CD4-positive, alpha-beta T cell treated with Interleukin-15 for 1 hour (primary cell): ENCODE measurements around the gene CERS1.
"Not testable (repeated sequence)": the region's sequence is repeated elsewhere in the genome, so short reads cannot be mapped to it uniquely, and the experiment has no call there.

ENCODE experiments used
- DNase-seq: peaks from one replicate; pipeline ENCODE4 v3.0.0-alpha.2; 2020

Gene CERS1

DNA sequence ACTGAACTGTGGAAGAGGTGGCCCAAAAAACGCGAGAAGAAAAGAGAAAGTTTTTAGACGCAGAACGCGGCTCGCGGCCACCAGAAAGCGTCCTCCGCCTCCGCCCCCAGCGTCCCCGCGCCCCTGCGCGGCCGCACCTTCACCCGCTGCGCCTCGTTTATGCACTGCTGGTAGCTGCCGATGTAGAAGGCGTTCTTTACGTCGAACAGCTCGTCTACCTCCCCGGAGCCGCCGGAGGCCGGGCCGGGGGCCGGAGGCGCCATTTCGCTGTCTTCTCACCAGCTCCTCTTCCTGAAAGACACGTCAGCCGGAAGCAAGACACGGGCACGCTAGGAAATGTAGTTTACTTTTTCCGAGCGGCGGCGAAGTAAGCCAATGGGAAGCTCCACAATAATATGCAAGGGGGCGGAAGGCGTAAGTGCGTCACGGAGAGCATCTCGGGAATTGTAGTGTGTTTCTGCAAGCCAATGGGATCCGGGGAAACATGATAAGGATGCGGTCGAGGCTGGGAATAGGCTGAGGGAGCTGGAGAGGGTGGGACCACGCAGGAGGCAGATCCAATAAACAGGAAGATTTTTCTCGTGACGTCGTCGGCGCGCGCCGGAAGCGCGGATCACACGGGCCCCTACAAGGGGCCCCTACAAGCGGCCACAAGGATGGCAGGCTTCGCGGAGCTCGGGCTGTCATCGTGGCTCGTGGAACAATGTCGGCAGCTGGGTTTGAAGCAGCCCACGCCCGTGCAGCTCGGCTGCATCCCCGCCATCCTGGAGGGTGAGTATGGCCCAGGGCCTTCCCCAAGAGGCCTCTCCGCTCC, 23.3 kb upstream of the CERS1 start, which contains the start of the genes COPE and DDX49:
COPE (minus strand) TSS at position 302 of the 814 bp plus-strand sequence; CDS start at position 263, 39 bp downstream.
DDX49 (plus strand) TSS at position 630 of the 814 bp plus-strand sequence; CDS start at position 657, 27 bp downstream.
- DNase-seq: peak; percentile 99

DNA sequence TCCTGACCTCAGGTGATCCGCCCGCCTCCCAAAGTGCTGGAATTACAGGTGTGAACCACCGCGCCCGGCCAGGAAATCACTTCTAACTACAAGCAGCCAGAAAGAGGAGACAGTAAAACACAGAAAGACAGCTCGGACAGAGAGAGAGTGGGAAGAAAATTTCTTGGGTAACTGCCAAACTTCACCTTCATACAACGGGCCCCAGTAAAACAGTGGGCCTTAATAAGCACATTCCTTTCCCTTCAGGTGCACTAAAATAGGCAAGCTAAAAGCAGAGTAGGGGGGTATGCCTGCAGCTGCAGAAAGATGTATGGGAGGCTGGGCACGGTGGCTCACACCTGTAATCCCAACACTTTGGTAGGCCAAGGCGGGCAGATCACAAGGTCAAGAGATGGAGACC, 21.6 kb upstream of the CERS1 start:
- not testable (repeated sequence) for DNase-seq

DNA sequence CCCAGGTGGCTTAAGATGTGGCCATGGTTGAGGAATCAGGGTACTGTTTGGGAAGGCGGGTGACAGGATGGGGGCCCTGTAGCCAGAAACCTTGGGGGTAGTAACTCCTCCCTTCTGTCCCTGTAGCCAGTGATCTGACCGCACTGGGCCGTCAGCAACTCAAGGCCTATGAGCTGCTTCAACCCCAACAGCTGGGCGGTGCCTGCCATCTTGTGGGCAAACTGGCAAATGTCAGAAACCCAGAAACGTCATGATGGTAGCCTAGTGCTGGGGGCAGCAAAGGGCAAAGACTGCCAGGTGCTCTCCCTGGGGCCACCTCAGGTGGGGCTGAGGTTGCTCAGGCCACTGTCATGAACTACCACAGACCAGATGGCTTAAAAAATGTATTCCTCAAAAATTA, 19.7 kb upstream of the CERS1 start:
- peak; percentile 39 for DNase-seq

DNA sequence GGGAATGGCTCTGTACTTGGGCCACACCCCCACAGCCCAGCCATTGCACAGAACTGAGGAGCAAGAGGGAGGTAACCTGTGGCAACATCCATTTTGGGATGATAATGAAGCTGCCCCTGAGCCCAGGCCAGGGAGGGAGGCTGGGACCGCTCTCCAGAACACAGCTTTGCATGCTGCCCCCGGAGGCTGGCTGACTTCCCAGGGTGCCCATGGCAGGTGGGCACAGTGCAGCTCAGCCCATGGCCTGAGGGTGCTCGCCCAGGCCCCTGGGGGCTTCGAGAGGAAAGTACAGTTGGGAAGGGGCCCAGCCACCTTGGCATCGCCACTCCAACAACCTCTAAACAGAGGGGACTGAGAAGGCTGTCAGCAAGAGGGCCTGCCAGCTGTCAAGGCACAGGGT, 17.5 kb upstream of the CERS1 start:
- DNase-seq: no peak

DNA sequence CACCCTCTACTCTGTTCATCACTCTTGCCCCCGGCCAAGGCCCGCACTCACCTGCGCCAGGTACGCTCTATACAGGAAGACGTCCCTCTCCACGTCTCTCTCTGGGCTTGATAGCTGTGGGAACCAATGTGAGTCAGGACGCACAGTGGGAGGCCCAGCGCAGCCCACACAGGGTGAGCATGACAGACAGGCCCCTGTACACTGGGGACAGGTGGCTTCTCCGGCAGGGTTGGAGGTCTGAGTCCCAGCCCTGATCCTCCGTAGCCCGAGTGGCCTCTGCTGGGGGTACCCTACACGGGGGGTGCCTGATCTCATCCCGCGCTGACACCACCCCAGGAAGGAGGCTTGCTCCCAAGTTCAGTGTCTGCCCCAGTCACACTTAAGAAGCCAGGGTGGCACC, 17.0 kb upstream of the CERS1 start:
- DNase-seq: no peak

DNA sequence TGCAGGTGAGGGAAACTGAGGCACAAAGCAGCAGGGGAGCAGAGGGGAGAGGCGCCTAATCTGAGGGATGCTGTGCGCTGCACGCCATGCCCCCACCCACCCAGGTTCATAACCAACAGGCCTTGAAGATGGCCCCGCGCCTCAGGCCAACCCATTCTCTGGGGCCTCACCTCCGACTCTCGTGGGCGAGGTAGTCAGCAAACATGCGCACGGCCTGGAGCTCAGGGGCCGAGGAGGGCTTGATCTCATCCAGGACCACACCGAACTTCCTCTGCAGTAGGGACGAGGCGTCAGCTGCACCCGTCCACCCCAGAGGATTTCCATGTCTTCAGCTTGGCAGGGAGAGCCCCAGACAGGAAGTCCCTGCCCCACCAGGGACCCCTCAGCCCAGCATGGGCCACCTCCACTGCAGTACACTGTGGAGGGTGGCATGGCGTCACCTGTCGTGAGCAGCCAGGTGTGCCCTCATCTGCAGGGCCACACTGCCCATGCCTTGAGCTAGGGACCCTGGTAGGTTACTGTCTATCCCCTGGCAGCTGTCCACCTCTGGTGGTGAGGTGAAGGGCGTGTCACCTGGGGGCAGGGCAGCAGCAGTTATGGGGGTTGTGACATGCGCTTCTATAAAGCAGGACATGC, 15.0 kb upstream of the CERS1 start:
- no peak for DNase-seq

DNA sequence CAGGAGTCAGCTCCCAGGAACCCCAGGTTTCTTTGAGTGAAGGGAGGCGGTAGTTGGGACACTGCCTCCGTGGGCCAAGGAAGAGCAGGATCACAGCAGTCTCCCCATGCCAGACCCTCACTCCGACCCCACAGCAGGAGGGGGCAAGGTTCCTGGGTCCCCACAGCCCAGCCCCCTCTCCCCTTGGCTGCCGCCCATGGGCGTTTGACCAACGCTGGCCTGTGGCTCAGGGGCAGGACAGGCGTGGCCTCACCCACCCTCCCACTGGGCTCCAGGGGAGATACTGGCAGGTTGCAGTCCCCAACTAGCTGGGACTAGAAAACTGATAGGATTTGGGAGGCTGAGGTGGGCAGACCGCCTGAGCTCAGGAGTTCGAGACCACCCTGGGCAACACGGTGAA, 14.1 kb upstream of the CERS1 start:
- DNase-seq: no peak

DNA sequence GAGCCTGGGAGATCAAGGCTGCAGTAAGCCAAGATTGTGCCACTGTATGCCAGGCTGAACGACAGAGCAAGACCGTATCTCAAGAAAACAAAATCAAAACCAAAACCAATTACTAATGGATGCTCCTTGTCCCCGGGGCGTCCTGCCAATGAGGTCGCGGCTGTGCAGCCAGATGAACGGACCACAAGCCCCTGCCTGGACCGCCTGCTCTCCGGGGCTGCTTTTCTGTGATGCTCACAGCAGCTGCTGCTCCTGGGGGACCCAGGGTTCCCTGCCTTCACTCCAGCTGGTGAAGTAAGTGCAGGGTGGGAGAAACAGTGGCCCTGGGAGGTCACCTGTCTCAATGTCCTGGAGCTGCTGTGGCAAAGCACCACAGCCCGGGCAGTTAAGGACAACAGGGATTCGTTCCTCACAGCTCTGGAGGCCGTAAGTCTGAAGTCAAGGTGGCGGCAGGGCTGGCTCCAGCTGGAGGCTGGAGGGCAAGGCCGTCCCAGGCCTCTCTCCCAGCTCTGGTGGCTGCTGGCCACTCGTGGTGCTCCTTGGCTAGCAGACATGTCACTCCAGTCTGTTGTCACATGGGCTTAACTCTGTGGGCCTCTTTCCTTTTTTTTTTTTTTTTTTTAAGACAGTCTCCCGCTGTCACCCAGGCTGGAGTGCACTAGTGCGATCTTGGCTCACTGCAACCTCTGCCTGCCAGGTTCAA, 13.1 kb upstream of the CERS1 start:
- no peak for DNase-seq

DNA sequence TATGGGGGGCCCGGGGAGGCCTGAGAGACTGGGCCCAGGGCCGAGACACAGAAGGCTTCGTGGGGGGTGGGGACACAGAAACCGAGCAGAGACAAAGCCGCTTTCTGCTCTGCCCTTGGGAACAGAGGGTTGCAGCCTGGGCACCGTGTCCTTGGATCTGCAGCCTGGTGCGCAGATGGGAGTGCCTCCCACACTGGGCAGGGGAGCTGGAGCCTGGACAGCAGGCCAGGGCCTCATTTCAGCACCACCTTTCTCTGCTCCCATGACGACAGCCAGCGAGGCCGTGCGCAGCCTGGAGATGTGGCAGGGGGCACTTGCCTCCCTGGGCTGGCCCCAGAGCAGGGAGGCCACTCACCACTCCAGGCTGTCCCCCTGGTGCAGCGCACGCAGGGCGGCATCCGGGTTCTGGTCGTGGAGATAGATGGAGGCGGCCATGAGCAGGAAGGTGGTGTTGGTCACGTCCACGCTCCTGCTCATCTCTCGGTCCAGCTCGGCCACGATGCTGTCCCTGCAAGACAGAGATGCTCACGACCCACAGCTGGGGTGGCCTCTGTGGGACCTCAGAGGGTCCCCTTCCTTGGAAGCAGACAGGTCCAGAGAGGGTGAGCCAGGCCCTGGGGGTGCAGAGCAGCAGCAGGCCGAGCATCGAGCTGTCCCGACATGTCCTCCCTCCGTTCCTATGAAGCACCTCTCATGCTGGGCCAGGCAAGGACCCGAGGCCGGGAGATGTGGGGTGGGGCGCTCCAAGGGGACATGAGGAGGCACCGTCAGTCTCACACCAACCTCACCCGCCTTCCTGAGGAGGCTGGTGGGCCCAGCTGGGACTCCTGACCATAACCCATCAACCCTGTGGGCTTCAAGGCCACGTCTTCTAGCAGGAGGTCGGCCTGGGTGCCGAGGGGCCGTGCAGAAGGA, 10.9 kb upstream of the CERS1 start:
- no peak for DNase-seq

DNA sequence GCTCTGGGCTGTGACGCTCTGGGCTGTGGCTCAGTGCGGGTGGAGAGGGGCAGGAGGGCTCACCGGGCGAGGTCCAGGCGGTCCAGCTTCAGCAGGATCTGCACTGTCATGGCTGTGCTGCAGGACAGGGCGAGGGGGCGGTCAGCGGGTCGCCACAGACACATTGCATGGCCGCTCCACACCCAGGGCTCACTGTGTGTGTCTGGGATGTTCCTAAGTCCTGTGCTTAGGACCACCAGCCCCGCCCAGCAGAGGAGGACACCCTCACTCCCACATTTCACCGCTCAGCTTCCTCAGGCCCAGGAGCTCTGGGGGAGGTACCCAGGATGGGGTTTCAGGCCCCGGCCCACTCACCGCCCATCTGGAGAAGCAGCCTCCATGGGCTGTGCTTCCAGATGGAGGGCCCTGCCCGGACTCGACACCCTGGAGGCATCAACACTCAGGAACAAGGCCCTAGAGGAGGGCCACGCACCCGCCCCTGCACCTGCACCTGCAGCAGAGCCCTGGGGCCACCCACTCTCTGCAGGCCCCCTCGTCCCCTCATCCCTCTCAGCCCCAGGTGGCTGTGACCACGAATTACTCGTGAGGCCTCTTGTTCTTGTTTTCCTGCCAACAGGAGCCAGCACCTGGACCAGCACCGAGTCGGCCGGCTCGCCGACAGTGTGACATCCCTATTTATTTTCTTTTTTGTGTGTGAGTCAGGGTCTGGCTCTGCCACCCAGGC, 9.7 kb upstream of the CERS1 start:
- DNase-seq: no peak

DNA sequence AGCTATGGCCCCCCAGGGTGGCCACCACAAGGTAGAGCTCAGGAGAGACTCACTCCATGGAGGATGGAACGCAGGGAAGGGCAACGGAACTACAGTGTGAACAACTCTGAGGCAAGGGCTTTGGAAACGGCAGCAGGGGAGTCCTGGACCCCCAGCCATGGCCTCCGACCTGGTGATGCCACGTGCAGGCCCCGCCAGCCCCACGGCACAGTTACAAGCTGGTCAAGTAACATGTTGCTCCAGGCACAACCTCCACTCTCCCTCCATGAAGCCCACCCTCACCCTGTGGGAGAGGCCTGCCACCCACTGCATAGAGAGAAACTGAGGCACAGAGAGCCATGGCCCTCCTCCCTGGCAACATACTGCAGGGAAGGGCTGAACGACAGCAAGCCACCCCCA, 9.1 kb upstream of the CERS1 start:
- no peak for DNase-seq

DNA sequence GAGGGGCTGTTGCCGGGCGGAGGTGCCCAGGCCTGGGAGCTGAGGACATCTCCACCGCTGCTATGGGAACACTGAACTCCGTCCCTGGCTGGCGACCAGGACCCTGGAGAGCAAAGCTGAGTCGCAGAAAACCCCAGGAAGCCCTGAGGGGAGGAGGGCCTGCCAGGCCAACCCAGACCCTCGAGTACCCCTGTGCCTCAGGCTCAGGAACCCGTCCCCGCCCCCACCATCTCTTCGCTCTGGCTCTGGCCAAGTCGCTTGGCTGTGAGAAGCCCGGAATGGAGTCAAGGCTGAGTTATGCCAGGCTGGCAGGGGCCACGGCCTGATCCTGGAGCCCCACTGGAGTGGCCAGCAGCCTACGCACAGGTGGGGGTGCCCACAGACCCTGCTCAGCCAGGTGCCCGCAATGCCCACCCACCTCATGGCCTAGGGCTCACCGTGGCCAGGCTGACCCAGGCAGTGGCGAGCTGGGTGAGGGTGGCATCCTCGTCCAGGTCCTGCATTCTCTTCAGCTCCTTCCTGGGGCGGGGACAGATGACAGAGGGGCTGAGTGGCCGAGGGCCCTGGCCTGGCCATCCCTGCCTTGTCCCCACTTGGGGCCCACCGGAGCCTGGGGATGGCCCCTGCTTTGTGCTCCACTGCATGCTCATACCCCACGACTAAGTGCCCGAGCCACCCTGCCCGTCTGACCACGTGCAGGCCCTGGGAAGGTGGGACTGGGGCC, 8.5 kb upstream of the CERS1 start:
- no peak for DNase-seq

DNA sequence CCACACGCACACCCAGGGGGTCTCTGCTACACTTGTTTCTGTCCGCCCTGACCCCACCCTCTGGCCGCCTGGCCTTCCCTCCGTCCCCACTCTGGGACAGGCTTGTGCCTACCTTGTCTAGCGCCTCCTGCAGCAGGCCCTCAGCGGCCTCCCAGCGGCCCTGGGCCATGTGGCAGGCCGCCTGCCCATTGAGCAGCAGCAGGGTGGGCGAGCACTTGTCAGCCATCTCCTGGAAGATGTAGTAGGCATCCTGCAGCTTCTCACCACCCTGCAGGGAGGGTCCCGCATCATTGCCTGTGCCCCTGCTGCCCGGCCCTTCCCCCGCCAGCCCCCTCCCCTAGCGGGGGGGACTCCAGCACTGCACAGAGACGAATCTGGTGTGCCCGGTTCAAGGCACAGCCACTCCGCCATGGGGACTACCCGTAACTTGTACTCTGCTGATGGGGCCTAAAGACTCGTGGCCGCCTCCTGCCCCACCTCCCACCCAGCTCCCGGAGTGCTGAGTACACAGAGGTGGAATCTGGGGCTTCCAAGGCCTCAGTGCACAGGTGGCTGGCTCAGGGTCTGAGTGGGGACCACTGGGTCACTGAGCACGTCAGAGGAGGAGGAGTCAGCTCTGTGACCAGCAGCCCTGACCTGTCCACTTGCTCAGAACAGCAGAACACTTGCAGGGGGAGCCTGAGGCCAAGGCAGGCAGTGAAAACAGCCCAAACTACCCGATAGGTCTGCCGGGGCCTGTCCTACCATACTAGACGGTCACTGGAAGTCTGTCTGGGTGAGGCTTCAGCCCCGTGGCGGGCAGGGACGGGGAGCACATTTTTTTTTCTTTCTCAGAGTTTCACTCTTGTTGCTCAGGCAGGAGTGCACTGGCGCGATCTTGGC, 7.4 kb upstream of the CERS1 start:
- DNase-seq: no peak

DNA sequence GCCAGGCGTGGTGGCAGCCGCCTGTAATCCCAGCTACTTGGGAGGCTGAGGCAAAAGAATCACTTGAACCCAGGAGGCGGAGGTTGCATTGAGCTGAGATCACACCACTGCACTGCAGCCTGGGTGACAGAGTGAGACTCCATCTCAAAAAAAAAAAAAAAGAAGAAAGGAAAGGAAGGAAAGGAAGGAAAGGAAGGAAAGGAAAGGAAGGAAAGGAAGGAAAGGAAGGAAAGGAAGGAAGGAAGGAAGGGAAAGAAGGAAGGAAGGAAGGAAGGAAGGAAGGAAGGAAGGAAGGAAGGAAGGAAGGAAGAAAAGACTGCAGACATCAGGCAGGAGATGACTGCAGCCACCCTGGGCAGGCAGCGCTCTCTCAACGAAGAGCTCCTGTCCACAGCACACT, 6.6 kb upstream of the CERS1 start:
- not testable (repeated sequence) for DNase-seq

DNA sequence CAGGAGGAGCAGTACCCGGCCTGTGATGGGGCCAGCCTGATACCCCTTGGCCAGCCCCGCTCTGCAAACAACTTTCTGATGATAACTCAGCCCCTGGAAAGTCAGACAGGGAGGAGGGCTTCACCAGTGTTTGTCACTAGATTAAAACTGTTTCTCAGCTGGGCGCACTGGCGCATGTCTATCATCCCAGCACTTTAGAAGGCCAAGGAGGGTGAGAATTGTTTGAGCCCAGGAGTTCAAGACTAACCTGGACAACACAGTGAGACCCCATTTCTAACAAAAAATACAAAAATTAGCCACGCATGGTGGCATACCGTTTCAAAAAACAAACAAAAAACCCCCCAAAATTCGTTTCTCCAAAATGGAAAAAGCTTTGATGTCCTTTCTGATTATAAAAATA, 5.5 kb upstream of the CERS1 start:
- no peak for DNase-seq

DNA sequence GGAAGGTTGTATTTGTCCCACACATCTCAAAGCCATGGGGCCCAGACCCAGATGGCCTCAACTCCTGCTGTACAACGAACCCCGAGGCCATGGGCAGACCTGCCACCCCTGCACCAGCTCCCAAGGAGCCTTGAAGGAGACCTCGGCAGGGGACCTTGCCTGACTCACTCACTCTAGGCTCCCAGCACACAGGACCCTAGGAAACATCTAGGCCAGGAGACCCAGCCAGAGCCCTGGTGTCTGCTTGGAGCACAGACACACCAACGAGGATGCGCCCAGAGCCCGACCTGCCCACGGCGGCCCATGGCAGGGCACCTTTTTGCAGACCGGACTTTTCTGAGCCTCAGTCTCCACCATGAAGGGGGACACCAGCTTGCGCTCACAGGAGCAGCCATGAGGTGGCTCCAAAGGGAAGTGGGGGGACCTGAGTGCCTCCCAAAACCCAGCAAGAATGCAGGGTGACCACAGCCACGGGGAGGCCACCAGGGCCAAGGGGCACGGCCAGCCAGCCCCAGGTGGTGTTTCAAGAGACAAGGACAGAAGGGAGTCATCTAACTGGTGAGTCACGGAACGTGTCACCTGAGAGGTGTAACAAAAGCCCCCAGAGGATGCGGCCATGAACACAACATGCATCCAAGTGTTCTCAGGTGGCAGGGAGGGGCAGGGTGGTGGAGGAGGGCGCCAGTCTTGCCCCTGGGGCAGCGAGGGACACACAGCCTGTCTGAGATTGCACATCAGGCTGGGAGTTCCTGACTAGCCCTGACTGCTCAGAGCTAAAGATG, 4.9 kb upstream of the CERS1 start:
- no peak for DNase-seq

DNA sequence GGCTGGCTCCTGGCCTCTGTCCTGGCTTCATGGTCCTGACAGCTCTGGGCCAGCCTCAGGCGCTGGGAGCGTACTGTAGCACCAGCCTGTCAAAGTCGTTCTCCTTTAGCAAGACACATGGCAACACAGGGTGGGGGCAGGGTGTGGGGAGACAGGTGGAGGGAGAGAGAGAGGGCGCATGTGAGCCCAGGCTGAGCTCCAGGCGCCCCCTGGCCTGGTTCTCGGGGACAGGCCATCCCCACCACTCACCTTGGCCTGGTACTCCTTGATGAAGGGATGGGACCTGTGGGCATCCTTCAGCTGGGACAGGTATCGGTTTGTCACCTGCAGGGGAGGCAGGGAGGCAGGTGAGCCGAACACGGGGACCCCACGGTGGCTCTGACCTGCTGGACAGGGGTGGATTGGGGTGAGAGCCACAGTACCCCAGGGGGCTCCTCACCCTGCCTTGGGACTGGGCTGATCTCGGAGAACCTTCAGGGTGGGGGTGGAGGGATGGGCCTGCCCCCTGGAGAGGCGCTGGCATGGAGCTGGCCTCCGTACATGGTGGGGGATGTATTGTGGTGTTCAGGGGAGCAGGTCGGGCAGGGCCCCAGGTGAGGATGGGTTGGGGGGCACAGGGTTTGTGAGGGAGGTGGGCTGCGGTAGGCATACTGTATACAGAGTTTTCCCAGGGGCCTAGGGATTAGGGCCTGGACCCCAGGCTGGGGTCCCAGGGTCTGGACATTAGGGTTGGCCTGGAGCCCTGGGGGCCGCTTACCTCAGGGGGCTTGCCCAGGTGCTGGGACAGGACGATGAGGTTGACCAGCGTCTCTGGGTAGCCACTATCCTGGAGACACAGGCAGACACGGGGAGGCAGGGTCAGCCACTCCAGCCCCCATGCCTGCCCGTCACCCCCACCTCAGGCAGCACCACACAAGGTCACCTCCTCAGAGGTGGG, 3.9 kb upstream of the CERS1 start:
- no peak for DNase-seq
